Fibroblast of the aortic adventitia (primary cell): Measurements from ENCODE around the gene MPIG6B. TPM values are rescaled to one million over a fixed set of nuclear protein-coding genes. Genes with fewer than 3 reads are reported as not detected.

ENCODE experiments used
- DNase-seq: peaks from one replicate; pipeline ENCODE4 v3.0.0-alpha.2; 2010; ENCODE audit warnings: low read depth
- H3K4me3 ChIP-seq: 2 replicates; pipeline ENCODE4 v1.5.1; 2011; ENCODE audit warnings: low read depth, mild to moderate bottlenecking, control low read depth, low read length, moderate library complexity
- total RNA-seq: library from RNA; depleted of rRNA; stranded (reverse); fragments of >200 nt; gene quantifications from 2 replicates; pipeline ENCODE4 v1.2.3, GENCODE V29; 2012; ENCODE audit warnings: low replicate concordance
- TF ChIP-seq, protein P1 (sequence below): IDR thresholded peaks from 2 replicates; pipeline ENCODE4 v1.5.1; 2011; ENCODE audit warnings: mild to moderate bottlenecking, low read length, control low read depth, inconsistent platforms; ENCODE audit not compliant: insufficient read depth

Gene MPIG6B
- total RNA-seq, 1 donor = not detected

DNA sequence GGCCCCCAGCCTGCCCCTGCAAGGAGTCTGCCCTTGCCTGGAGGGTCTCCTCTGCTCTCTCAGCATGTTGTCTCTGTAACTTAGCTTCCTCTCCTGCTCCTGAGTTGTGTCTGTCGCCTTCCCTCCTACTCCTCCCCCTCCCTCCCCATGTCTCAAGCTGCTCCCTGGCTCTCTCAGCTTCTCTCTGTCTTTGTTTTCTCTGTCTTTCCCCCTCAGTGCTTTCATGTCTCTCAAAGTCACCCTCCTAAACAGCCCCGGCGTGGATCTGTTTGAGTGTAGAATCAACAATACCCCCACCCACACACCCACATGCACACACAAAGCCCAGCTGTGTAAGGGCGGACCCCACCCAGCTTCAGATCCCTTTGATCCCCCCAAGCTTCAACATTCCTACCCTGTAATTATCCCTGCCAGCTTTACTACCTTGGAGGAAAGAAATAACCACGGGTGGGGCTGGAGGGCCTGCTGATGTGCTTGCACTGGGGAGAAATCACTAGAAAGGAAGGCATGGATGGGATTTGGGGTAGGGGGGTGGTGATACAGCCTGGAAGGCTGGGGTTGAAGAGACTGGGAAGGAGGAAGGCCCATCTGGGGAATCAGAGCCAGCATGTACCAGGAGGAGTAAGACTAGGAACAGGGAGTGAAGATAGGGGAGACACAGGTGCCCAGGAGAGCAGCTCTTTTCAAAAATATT is 9.0 kb upstream of the MPIG6B start:
- H3K4me3 ChIP-seq = no peak overlapping the region
- TF ChIP-seq, protein P1, sequence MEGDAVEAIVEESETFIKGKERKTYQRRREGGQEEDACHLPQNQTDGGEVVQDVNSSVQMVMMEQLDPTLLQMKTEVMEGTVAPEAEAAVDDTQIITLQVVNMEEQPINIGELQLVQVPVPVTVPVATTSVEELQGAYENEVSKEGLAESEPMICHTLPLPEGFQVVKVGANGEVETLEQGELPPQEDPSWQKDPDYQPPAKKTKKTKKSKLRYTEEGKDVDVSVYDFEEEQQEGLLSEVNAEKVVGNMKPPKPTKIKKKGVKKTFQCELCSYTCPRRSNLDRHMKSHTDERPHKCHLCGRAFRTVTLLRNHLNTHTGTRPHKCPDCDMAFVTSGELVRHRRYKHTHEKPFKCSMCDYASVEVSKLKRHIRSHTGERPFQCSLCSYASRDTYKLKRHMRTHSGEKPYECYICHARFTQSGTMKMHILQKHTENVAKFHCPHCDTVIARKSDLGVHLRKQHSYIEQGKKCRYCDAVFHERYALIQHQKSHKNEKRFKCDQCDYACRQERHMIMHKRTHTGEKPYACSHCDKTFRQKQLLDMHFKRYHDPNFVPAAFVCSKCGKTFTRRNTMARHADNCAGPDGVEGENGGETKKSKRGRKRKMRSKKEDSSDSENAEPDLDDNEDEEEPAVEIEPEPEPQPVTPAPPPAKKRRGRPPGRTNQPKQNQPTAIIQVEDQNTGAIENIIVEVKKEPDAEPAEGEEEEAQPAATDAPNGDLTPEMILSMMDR = no peak
- DNase-seq = no peak

DNA sequence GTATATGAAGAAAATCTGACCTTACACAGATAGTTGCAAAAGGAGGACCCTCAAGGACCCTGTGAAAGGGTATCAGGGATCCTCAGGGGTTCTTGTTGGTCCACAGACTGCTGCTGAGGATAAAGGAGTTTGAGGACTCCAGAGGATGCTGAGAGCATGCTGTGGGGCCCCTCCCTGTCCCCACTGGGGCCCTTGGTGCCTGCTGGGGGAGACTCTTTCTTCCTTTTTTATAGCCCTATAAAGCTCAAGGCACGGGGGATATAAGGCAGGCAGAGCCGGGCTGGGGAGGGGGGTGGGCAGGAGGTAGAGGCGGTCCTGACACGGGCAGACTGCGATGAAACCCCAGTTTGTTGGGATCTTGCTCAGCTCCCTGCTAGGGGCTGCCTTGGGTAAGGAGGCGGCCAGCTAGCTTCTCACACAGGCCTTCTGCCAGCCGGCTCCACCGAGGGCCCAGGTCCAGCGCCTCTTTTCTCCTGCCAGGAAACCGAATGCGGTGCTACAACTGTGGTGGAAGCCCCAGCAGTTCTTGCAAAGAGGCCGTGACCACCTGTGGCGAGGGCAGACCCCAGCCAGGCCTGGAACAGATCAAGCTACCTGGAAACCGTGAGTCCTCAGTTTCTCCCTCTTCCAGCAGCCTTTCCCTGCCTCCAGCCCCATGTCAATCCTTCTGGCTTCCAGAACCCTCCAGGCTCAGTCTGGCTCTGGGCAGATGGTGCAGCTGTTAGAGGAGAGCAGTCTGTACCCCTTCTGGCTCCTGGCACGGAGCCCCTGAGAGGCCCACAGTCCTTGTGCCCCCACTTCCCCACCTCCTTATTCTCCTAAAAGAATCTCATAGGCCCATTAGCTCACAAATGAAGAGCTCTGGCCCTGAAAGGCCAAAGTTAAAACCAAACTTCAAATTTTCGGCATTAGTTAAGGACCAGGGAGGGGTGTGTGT is 7.9 kb upstream of the MPIG6B start, which contains the start of gene LY6G6D:
Gene LY6G6D (plus strand): TSS at position 327 of the 937 bp plus-strand sequence. CDS start 8 bp downstream, at position 335.
- TF ChIP-seq, protein P1 = no peak
- H3K4me3 ChIP-seq = no peak within 1 kb of the TSS
- no peak for DNase-seq

DNA sequence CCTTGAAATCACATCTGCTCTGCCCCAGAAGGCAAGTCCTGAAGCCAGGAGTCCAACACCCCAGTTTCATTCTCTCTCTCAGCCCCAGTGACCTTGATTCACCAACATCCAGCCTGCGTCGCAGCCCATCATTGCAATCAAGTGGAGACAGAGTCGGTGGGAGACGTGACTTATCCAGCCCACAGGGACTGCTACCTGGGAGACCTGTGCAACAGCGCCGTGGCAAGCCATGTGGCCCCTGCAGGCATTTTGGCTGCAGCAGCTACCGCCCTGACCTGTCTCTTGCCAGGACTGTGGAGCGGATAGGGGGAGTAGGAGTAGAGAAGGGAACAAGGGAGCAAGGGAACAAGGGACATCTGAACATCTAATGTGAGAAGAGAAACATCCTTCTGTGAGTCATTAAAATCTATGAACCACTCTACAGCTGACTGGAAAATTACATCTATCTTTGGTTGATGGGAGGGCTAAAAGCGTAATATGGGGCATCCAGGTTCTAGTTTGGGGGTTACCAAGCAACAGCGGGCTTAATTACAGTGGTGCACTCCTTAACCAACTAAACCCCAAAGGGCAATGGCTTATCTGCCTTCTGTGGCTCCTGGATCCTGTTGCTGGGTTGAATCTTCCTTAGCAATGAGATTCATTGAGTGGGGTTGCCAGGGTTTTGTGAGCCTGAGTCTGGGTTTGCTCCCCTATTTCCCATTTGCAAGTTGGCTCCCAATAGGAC is 5.5 kb upstream of the MPIG6B start:
- no peak overlapping the region for H3K4me3 ChIP-seq
- TF ChIP-seq, protein P1 = no peak
- DNase-seq = no peak

DNA sequence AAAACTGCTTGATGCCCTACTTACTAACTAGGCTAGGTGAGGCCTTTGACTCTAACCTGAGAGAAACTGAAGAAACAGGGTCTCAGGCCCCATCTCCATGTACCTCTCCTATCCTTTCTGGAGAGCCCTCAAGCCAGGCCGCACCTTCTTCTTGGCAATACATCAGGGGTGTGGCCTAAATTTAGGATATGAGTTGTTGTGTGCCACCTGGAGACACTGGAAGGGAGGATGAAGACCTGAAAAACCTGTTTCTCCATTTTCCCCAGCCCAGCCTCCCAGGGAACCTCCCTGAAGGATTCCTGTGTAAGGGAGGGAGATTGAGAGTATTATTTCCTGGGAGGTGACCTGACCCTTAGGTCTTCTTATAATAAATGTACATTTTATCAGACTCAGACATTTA is 4.9 kb upstream of the MPIG6B start:
- TF ChIP-seq, protein P1 = no peak
- H3K4me3 ChIP-seq = no peak overlapping the region
- DNase-seq = no peak

DNA sequence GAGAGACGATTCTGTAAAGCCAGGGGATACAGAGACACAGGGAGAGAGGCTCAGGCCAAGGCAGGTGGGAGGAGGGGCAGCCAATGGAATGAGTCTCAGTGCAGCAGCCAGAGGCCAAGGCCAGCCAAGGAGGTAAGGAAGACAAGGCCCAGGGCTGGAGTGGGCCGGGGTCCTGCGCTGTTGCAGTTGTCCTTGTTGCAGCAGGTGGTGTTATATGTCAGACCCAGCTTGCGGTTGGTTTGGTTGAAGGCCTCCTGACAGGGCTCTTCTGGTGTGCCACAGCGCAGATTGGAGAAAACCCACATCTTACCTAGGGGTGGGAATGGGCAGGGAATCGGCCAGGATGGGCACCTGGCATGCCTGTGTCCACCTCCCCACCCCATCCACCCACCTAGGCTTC is 4.2 kb upstream of the MPIG6B start:
- TF ChIP-seq, protein P1 = no peak
- no peak overlapping the region for H3K4me3 ChIP-seq
- DNase-seq = no peak

DNA sequence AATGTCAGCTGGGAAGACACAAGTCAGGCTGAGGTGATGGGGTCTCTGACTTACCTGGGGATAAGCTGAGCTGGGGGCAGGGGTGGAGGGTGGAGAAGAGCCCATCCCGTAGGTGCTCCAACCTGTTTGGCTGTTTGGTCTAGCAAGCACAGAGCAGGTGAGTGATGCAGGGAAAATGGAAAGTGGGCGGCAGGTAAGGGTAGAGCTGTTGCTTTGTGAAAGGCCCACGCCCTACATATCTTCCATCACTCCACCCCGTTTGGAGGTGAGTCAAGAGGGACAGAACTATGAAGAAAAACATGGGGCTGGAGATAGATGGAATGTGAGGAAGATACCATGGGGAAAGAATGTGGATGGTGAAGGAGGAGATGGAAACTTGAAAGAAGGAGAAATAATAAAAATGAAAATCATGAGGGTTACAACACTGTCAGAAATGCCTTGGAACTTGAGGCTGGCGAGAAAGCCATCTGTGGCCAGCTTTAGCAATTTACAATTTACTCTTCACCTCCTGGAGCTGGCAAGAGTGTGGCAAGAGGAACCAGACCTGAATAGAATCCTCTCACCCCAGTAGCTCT is 2.9 kb upstream of the MPIG6B start:
- H3K4me3 ChIP-seq = no peak overlapping the region

More for the DNA sequence above, 2.9 kb upstream of the MPIG6B start:
- TF ChIP-seq, protein P1 = no peak
- no peak for DNase-seq
